Stomach (tissue), 9 donors: Measurements from ENCODE around the gene MMP1. TPM values are rescaled to one million over a fixed set of nuclear protein-coding genes. Genes with fewer than 3 reads are reported as not detected.

Source experiments
- DNase-seq, 2 donors: peaks; one replicate each; pipeline versions ENCODE4 v3.0.0 to v3.0.0-alpha.2; 2013 to 2019
- H3K27ac ChIP-seq, 5 donors: fragments of 200-600 bp in 4 of 5; sonication (generic) in 4 of 5; one replicate each; pipeline ENCODE4 v1.5.1; 2013 to 2019; ENCODE audit warnings: mild to moderate bottlenecking in 1 of 5, moderate library complexity in 1 of 5
- H3K27me3 ChIP-seq, 3 donors: fragments of 200-600 bp; sonication (generic); one replicate each; pipeline ENCODE4 v1.5.1; 2017 to 2019; ENCODE audit warnings: mixed run types in 1 of 3
- H3K36me3 ChIP-seq, 4 donors: fragments of 200-600 bp; sonication (generic); 1 replicate in 3 of 4; 2 replicates in 1 of 4; pipeline ENCODE4 v1.5.1; 2016 to 2019
- H3K4me1 ChIP-seq, 4 donors: fragments of 200-600 bp; sonication (generic); one replicate each; pipeline ENCODE4 v1.5.1; 2016 to 2019
- H3K4me3 ChIP-seq, 4 donors: fragments of 200-600 bp; sonication (generic) in 3 of 4; one replicate each; pipeline ENCODE4 v1.5.1; 2016 to 2019; ENCODE audit warnings: mild to moderate bottlenecking in 1 of 4
- H3K9me3 ChIP-seq, 4 donors: fragments of 200-600 bp; sonication (generic); one replicate each; pipeline ENCODE4 v1.5.1; 2016 to 2019
- CTCF ChIP-seq, 7 experiments: fragments of 450-650 bp in 4 of 7; fragments of 200-600 bp in 3 of 7; sonication (generic) in 3 of 7; IDR thresholded peaks; one replicate each; pipeline ENCODE4 v1.5.1; 2016 to 2019; ENCODE audit warnings: antibody characterized with exemption in 7 of 7, control low read depth in 2 of 7, mild to moderate bottlenecking in 1 of 7
- EP300 ChIP-seq: sonication (generic); formaldehyde crosslinking; IDR thresholded peaks from one replicate; pipeline ENCODE4 v1.6.1; 2017; ENCODE audit warnings: antibody characterized with exemption
- POLR2A ChIP-seq, 4 donors: fragments of 450-650 bp; IDR thresholded peaks; one replicate each; pipeline ENCODE4 v1.6.1; 2016; ENCODE audit warnings: antibody characterized with exemption in 4 of 4, control low read depth in 2 of 4, mild to moderate bottlenecking in 1 of 4, moderate library complexity in 1 of 4
- POLR2AphosphoS5 ChIP-seq, 3 donors: sonication (generic); formaldehyde crosslinking; IDR thresholded peaks; one replicate each; pipeline ENCODE4 v1.6.1; 2016; ENCODE audit warnings: antibody characterized with exemption in 3 of 3
- WGBS, 5 donors: extraction: QIAGEN DNeasy Blood & Tissue Kit in 3 of 5; methylation state at CpG; one replicate each; pipeline versions ENCODE4 v1.1.5 to v1.1.7; 2013 to 2018; 5-methylcytosine and 5-hydroxymethylcytosine counted together
- intact Hi-C: fragments of 100-400 bp; cut with DNase I; formaldehyde crosslinking; loops from one replicate; pipeline ENCODE4 v1.15.1; 2023; ENCODE audit warnings: low total_unique reads
- polyA plus RNA-seq, 3 donors: library from polyadenylated mRNA; stranded (reverse); fragments of 200-250 nt; gene quantifications; one replicate each; pipeline ENCODE4 v1.2.3, GENCODE V29; 2013
- total RNA-seq, 5 donors: library from RNA; depleted of rRNA; stranded (reverse); fragments of >200 nt; gene quantifications; one replicate each; pipeline versions ENCODE4 v1.1.0 to v1.2.3, GENCODE V29; 2014 to 2016
- donor health status: healthy with polysubstance abuse.
- donor health status: Bipolar disorder and iron deficiency.
- donor health status: healthy.

MMP1 gene
- total and polyA plus RNA-seq, 8 donors: 0.89 to 127 (median 7.5) TPM; not detected in 2

- no peak for DNase-seq
- Histone ChIP-seq H3K4me3 (no peak overlapping the region), H3K36me3 (no peaks in the 10 kb centered on the region), H3K4me1 (peaks cover 0 to 9% (median 4%) of the 10 kb centered on the region in 4 donors), H3K27me3 (no peaks in the 10 kb centered on the region), H3K9me3 (no peaks in the 10 kb centered on the region), H3K27ac (no peak overlapping the region)
- TF ChIP-seq CTCF (IDR thresholded peaks at IDR 0.05): no peak
- no peak for TF ChIP-seq POLR2AphosphoS5 (IDR thresholded peaks at IDR 0.05)
- no peak for TF ChIP-seq POLR2A (IDR thresholded peaks at IDR 0.05)
- TF ChIP-seq EP300: no peak
- intact Hi-C loops: no loop called here
- 90 to 98% (median 95%) methylated on average over 2 of the region's 2 CpGs for WGBS, 5 donors
Measured at GRCh38 chr11:102781676-102782075, 16.3 kb downstream of the MMP1 start.

- H3K4me1 ChIP-seq: peaks cover 0 to 9% (median 4%) of the 10 kb centered on the region in 4 donors
- H3K27ac ChIP-seq: no peak within 1 kb of the TSS
- H3K4me3 ChIP-seq: no peak within 1 kb of the TSS
- 3 to 11% (median 6%) methylated on average over 2 of the region's 2 CpGs for WGBS, 5 donors
- H3K27me3 ChIP-seq: no peaks in the 10 kb centered on the region
- H3K36me3 ChIP-seq: no peaks in the 10 kb centered on the region
- H3K9me3 ChIP-seq: no peaks in the 10 kb centered on the region
- TF ChIP-seq POLR2AphosphoS5 (IDR thresholded peaks at IDR 0.05) (no peak), CTCF (IDR thresholded peaks at IDR 0.05) (peak in 1 of 7 experiments; percentile 14)
- intact Hi-C loops: no loop called here
- no peak for DNase-seq
Measured at GRCh38 chr11:102780491-102780918, 17.5 kb downstream of the MMP1 start, which contains the start of gene MMP10. Gene MMP10, minus strand, starts transcription at chr11:102780628. Its CDS starts 37 bp downstream, at chr11:102780591.

GRCh38 chr11:102776454-102776853 lies 21.5 kb downstream of the MMP1 start:
- WGBS, 5 donors: 81 to 89% (median 86%) methylated on average over 5 of the region's 5 CpGs
- no peak overlapping the region for H3K4me3 ChIP-seq
- intact Hi-C loops: no loop called here
- no peaks in the 10 kb centered on the region for H3K36me3 ChIP-seq
- no peaks in the 10 kb centered on the region for H3K27me3 ChIP-seq
- peaks cover 0 to 9% (median 4%) of the 10 kb centered on the region in 4 donors for H3K4me1 ChIP-seq
- H3K9me3 ChIP-seq: no peaks in the 10 kb centered on the region
- no peak for TF ChIP-seq EP300
- TF ChIP-seq POLR2A (IDR thresholded peaks at IDR 0.05): no peak
- no peak for TF ChIP-seq CTCF (IDR thresholded peaks at IDR 0.05)
- no peak for TF ChIP-seq POLR2AphosphoS5 (IDR thresholded peaks at IDR 0.05)
- no peak overlapping the region for H3K27ac ChIP-seq
- no peak for DNase-seq

- no peak for DNase-seq
- Histone ChIP-seq H3K36me3 (no peaks in the 10 kb centered on the region), H3K27me3 (no peaks in the 10 kb centered on the region), H3K9me3 (no peaks in the 10 kb centered on the region), H3K4me3 (no peak overlapping the region), H3K4me1 (no peaks in the 10 kb centered on the region), H3K27ac (no peak overlapping the region)
- intact Hi-C loops: no loop called here
- TF ChIP-seq EP300: no peak
- no peak for TF ChIP-seq POLR2A (IDR thresholded peaks at IDR 0.05)
- TF ChIP-seq POLR2AphosphoS5 (IDR thresholded peaks at IDR 0.05): no peak
- TF ChIP-seq CTCF (IDR thresholded peaks at IDR 0.05): no peak
- 62 to 74% (median 70%) methylated on average over 4 of the region's 4 CpGs for WGBS, 5 donors
Measured at GRCh38 chr11:102773386-102773785, 24.6 kb downstream of the MMP1 start.
